Activated CD4-positive, alpha-beta T cell treated with anti-CD3 and anti-CD28 coated beads, Interleukin-2, Interleukin-6, amounts not matched to agents 100 ng/mL and 50 ng/mL, durations not matched to agents 16 hours and 8 hours (primary cell): ENCODE data around the gene FGF5.
"Not testable (repeated sequence)": the region's sequence is repeated elsewhere in the genome, so short reads cannot be mapped to it uniquely, and the experiment has no call there.

Experiments
- DNase-seq: peaks from one replicate; pipeline ENCODE4 v3.0.0-alpha.2; 2020

Gene FGF5

GRCh38 chr4:80266253-80266901 lies at the start of gene FGF5:
FGF5 (plus strand) TSS chr4:80266664; CDS start chr4:80266825, 161 bp downstream.
- DNase-seq, result peak; percentile 18

DNA sequence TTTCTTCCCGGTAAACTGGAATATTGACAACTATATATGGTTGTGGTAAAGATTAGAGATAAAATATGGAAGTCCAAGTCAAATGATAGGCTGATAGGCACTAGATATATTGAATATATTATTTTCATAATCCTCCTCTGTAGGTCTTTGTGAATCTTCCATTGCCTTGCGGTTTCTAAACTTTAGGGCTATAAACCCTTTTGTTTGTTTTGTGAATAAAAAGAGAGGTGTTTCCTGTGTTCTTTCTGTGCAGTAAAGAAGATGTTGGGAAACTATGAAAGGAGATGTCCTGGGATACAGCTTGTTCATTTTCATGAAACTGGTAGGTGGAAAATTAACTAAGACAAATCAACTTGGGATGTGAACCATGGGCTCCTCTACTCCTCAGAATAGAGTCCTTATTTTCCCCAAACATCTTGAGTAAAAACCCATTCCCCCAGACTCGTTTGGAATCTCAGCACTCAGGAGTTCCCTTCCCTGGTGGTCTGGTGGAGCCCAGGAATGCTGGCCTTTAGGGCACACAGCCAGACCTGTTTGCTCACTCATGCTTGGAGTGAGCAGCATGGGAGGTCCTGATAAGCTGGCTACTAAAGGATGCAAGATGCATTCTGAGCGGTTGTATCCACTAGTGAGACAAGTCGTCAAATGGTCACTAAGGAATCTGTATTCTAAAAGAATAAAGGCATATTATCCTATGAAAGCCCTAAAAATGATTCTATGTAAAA lies 47.0 kb upstream of the FGF5 start:
- DNase-seq, result no peak

DNA sequence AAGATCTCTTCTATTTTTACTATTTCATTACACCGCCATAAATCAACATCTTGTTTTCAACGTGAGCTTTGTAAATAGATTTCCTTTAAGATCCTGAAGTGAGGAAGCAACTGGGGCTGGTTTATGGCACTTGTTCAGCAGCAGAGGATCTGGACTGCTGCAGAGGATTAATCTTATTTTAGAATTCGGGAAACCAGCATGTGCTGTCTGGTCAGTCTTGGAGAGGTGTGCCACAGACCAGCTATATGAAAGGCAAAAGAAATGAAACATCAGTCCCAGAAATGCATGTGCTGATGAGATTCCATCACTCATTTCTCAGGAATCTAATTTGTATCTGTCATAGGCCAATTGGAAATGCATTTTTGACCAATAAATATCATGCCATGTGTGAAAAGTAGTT lies 45.8 kb upstream of the FGF5 start:
- DNase-seq, result no peak

GRCh38 chr4:80221161-80221560 lies 45.3 kb upstream of the FGF5 start:
- DNase-seq, result no peak

GRCh38 chr4:80225595-80225994 lies 40.9 kb upstream of the FGF5 start:
- DNase-seq, result no peak

DNA sequence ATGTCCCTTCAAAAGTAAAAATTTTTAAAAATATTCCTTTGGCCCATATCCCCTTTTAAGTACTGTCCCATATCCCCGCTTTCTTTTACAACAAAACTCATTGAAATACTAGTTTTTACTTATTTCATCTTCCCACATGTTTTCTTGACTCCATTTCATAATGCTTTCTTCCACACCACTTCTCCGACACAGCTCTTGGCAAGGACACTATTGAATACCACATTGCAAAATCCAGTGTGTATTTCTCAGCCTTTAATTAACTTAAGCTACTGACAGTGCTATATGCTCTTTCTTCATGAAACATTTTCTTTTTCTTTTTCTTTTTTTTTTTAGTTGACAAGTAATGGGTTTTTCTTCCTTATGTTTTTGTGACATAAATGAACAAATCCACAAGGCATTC lies 40.4 kb upstream of the FGF5 start:
- no peak for DNase-seq

GRCh38 chr4:80228460-80228859 lies 38.0 kb upstream of the FGF5 start:
- no peak for DNase-seq

- DNase-seq, result no peak
Observed at GRCh38 chr4:80229128-80229527, 37.3 kb upstream of the FGF5 start.

- DNase-seq, result no peak
Observed at GRCh38 chr4:80229590-80229989, 36.9 kb upstream of the FGF5 start.

DNA sequence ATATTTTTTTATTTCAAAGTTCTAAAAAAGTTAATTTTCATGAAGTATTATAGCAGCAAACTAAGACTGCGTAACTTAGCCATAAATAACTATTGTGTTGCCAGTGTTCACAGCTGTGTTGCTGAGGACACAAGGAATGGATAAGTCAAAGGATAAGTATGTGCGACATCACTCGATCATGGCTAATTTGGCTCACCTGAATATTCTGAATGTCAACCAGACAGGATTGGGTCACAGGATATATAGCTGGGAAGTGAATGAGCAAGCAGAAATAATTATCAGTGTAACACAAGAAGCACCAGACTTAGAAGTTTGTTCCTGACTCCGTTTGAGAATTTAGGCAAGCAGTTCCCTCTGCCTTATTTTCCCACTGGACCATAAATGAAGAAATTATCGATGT lies 35.3 kb upstream of the FGF5 start:
- no peak for DNase-seq

- DNase-seq, result no peak
Observed at GRCh38 chr4:80232707-80233370, 33.6 kb upstream of the FGF5 start.

GRCh38 chr4:80233390-80233789 lies 33.1 kb upstream of the FGF5 start:
- DNase-seq, result no peak

- DNase-seq, result no peak
Observed at GRCh38 chr4:80235451-80235850, 31.0 kb upstream of the FGF5 start.

GRCh38 chr4:80237992-80238391 lies 28.5 kb upstream of the FGF5 start:
- no peak for DNase-seq

DNA sequence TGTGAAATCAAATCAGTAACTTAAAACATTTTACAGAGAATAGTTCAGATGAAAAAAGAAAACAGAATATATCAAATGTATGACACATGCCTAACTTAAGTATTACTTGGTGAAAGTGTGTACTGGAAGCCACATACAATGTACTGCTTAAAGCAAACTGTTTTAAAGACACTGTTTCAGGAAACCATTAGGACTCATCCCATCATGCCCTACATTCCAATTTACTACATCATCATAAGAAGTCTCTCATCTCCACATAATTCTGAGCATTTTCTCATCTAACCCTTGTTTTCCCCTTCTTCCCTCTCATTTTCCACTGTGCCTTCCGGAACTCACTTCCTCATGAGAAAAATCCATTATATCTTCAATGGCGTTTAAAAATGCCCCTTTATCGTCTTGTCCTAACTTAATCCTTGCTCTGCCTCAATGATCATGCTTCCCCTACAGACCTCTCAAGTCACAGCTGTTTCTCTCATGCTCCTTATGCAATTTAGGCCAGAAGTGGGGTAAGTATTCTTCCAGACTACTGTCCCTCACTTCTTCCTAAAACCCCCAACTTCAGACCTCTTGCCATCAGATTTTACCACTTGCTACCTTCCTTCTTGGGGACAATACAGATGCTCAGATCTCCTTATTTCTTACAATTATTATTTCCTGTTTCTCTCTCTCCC lies 26.8 kb upstream of the FGF5 start:
- no peak for DNase-seq

GRCh38 chr4:80240976-80241375 lies 25.5 kb upstream of the FGF5 start:
- no peak for DNase-seq

DNA sequence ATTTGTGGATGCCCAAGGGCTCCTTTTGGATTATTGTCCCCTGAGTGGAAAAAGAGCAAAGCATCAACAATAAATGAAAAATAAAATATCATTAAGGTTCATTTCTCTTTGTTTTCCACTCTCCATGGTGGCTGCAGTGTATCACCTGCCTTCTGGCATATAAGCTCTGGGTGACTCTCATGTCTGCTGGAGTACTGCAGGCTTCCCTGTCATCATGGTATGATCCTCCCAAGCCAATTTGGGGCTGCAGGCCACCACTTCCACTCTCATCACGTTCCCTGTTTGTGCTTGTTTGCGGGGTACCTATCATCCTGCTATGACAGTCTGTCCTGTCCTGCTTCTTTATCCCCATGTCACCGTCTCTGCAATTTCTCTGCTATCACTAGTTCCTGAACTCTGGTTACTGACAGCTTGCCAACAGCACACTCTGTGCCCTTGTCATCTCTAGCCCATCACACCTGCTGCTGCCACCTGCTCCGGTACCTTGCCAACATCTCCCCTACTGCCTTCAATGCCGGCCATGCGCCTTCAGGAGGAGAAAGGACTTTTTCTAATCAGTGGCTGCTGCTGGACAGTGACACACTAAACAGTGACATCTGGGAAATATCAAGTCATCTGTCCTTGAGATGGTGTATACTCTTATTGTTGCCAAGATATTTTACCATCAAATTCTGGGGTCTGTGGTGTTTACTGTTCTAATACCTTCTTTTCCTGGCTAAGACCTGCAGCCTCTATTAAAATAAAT lies 23.0 kb upstream of the FGF5 start:
- DNase-seq, result no peak

DNA sequence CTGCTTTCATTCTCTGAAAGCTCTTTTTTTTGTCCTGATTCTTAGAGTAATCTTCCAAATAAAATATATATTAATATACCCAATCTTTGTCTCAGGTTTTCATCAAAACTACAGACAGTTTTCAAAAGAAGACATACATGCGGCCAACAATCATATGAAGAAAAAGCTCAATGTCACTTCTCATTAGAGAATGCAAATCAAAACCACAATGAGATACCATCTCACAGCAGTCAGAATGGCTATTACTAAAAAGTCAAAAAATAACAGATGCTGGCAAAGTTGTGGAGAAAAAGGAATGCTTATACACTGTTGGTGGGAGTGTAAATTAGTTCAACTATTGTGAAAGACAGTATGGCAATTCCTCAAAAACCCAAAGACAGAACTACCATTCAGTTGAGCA lies 19.0 kb upstream of the FGF5 start:
- not testable (repeated sequence) for DNase-seq

- no peak for DNase-seq
Observed at GRCh38 chr4:80249144-80249543, 17.3 kb upstream of the FGF5 start.

DNA sequence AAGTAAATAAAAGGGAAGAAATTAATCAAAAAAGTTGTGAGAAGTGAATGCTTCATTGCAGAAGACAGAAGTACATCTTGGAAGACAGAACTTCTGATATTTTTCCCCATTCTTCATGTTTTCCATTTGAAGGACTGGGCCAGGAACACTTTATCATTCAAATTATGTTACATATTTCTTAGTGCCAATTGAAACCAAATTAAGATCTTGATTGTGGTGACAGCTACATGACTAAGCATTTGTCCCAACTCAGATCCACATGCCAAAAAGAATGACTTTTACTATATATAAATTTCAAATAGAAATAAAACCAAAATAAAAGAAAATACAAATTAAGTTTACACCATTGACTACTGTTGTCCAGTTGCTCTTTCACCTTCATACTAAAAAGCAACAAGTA lies 14.0 kb upstream of the FGF5 start:
- no peak for DNase-seq

DNA sequence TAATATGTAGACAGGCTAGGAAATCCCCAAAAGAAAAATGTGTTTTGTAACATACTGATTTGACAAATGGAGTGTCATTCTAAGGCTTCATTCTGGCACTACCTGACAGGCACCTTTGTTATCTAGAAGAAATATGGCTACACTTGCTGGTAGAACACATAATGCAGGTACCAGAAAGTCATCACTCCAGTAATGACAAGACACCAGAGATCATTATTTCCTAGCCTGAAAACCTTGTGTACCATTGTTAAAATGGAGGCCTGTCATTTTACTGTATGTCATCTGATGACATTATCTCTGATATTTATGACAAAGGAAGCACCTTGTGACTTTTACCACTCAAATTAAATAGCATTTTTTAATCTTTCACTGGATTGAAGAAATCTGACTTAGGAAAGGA lies 13.5 kb upstream of the FGF5 start:
- DNase-seq, result no peak

- no peak for DNase-seq
Observed at GRCh38 chr4:80253510-80253909, 13.0 kb upstream of the FGF5 start.

DNA sequence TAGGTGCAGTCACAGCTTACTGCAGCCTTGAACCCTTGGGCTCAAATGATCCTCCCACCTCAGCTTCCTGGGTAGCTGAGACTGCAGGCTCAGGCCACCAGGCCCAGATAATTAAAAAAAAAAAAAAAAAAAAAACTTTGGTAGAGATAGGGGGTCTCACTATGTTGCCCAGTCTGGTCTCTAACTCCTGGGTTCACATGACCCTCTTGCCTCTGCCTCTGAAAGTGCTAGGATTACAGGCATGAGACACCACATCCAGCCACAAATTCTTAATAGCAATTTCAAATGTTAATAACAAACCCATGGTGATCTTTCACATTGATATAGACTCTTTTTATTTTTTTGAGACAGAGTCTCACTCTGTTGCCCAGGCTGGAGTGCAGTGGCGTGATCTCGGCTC lies 12.3 kb upstream of the FGF5 start:
- DNase-seq, result no peak
